Uterus (tissue), 2 donors: ENCODE measurements around the gene PRCP.

Experiments used
- CTCF ChIP-seq, 4 experiments: fragments of 200-600 bp in 2 of 4; fragments of 450-650 bp in 2 of 4; sonication (generic) in 2 of 4; IDR thresholded peaks; one replicate each; pipeline ENCODE4 v1.5.1; 2016 to 2019; ENCODE audit warnings: antibody characterized with exemption in 4 of 4, mild to moderate bottlenecking in 2 of 4, moderate library complexity in 1 of 4
- POLR2A ChIP-seq, 2 donors: fragments of 450-650 bp; IDR thresholded peaks; one replicate each; pipeline ENCODE4 v1.6.1; 2016; ENCODE audit warnings: antibody characterized with exemption in 2 of 2, mild to moderate bottlenecking in 1 of 2, moderate library complexity in 1 of 2

- TF ChIP-seq CTCF (IDR thresholded peaks at IDR 0.05), result no peak
- TF ChIP-seq POLR2A (IDR thresholded peaks at IDR 0.05), result no peak
Measured at GRCh38 chr11:82815406-82815805, 84.8 kb downstream of the PRCP start.
